Caco-2 (cell line): ENCODE measurements around the gene TMCC1. TPM values are rescaled to one million over a fixed set of nuclear protein-coding genes. Genes with fewer than 3 reads are reported as not detected.

Experiments
- BruUV-seq: library from RNA; stranded (reverse); fragments of 400-500 nt; replicated peaks from 2 replicates; lab custom pipeline; 2021; lab: Mats Ljungman, UMichigan
- CTCF ChIA-PET: fragments of 300-600 bp; sonication (Branson Sonifier 250); formaldehyde crosslinking; loops from one replicate; lab custom pipeline; 2022; ENCODE audit warnings: antibody characterized with exemption; lab: Charles Lee
- POLR2A ChIA-PET: fragments of 300-600 bp; sonication (Branson Sonifier 250); formaldehyde crosslinking; loops from one replicate; lab custom pipeline; 2022; ENCODE audit warnings: antibody characterized with exemption; lab: Charles Lee
- DNase-seq, 2 experiments: peaks; one replicate each; pipeline versions ENCODE4 v3.0.0 to v3.0.0-alpha.2; 2020 to 2022
- H3K27me3 ChIP-seq: replicated peaks from 2 replicates; pipeline ENCODE4 v1.6.0; 2011; ENCODE audit warnings: low read length; ENCODE audit not compliant: control insufficient read depth, insufficient read depth
- H3K36me3 ChIP-seq: 2 replicates; pipeline ENCODE4 v1.5.1; 2011; ENCODE audit warnings: low read length; ENCODE audit not compliant: control insufficient read depth, insufficient read depth
- H3K4me1 ChIP-seq: fragments of 250-450 bp; sonication (Bioruptor Pico); 2 replicates; pipeline ENCODE4 v1.5.1; 2020; ENCODE audit warnings: mild to moderate bottlenecking
- H3K4me3 ChIP-seq: 2 replicates; pipeline ENCODE4 v1.5.1; 2011; ENCODE audit warnings: low read depth, mild to moderate bottlenecking, control low read depth, low read length
- H3K9me3 ChIP-seq: fragments of 250-450 bp; sonication (Bioruptor Pico); 2 replicates; pipeline ENCODE4 v1.5.1; 2020; ENCODE audit warnings: mild to moderate bottlenecking, moderate library complexity
- H3K27ac Mint-ChIP-seq: one replicate; pipeline ENCODE4 v1.8.0; 2022; ENCODE audit warnings: mixed read lengths; ENCODE audit not compliant: unreplicated experiment
- H3K27me3 Mint-ChIP-seq: one replicate; pipeline ENCODE4 v1.8.0; 2022; ENCODE audit warnings: mixed read lengths; ENCODE audit not compliant: insufficient read depth, unreplicated experiment
- H3K36me3 Mint-ChIP-seq: one replicate; pipeline ENCODE4 v1.8.0; 2022; ENCODE audit warnings: mild to moderate bottlenecking, mixed read lengths; ENCODE audit not compliant: insufficient read depth, unreplicated experiment
- H3K4me1 Mint-ChIP-seq: one replicate; pipeline ENCODE4 v1.8.0; 2022; ENCODE audit warnings: low read depth, mixed read lengths; ENCODE audit not compliant: unreplicated experiment
- H3K4me3 Mint-ChIP-seq: one replicate; pipeline ENCODE4 v1.8.0; 2022; ENCODE audit warnings: mild to moderate bottlenecking, moderate library complexity, mixed read lengths; ENCODE audit not compliant: unreplicated experiment
- H3K9me3 Mint-ChIP-seq: one replicate; pipeline ENCODE4 v1.8.0; 2022; ENCODE audit warnings: mixed read lengths; ENCODE audit not compliant: unreplicated experiment
- intact Hi-C: fragments of 100-400 bp; cut with micrococcal nuclease; formaldehyde crosslinking; loops from one replicate; pipeline ENCODE4 v1.10.0; 2022; ENCODE audit not compliant: unreplicated experiment
- total RNA-seq: library from RNA; stranded (reverse); gene quantifications from 2 replicates; pipeline ENCODE4 v1.2.3, GENCODE V29; 2022
- TF ChIP-seq, protein P1 (sequence below), 2 experiments: fragments of 200-600 bp in 1 of 2; IDR thresholded peaks; 1 replicate in 1 of 2; 2 replicates in 1 of 2; pipeline versions ENCODE4 v1.5.1 to v1.8.0; 2011 to 2022; ENCODE audit warnings: antibody characterized with exemption in 1 of 2, control low read depth in 1 of 2, inconsistent platforms in 1 of 2, low read depth in 1 of 2, low read length in 1 of 2, mild to moderate bottlenecking in 1 of 2, moderate library complexity in 1 of 2; ENCODE audit not compliant: insufficient read depth in 1 of 2, severe bottlenecking in 1 of 2, unreplicated experiment in 1 of 2

Gene TMCC1
- total RNA-seq, 1 experiment from 2014 or later: 27.8 TPM

GRCh38 chr3:129687586-129688125, 205.9 kb downstream of the TMCC1 start:
- ChIA-PET POLR2A (no interaction called here), CTCF (no interaction called here)
- TF ChIP-seq, protein P1, sequence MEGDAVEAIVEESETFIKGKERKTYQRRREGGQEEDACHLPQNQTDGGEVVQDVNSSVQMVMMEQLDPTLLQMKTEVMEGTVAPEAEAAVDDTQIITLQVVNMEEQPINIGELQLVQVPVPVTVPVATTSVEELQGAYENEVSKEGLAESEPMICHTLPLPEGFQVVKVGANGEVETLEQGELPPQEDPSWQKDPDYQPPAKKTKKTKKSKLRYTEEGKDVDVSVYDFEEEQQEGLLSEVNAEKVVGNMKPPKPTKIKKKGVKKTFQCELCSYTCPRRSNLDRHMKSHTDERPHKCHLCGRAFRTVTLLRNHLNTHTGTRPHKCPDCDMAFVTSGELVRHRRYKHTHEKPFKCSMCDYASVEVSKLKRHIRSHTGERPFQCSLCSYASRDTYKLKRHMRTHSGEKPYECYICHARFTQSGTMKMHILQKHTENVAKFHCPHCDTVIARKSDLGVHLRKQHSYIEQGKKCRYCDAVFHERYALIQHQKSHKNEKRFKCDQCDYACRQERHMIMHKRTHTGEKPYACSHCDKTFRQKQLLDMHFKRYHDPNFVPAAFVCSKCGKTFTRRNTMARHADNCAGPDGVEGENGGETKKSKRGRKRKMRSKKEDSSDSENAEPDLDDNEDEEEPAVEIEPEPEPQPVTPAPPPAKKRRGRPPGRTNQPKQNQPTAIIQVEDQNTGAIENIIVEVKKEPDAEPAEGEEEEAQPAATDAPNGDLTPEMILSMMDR (IDR thresholded peaks at IDR 0.05; ENCODE audit: insufficient read depth in 1 of 2, low read depth in 1 of 2, low read length in 1 of 2, severe bottlenecking in 1 of 2, unreplicated experiment in 1 of 2): no peak
- no peaks in the 10 kb centered on the region for H3K27me3 ChIP-seq
- intact Hi-C loops: no loop called here
- H3K4me3 ChIP-seq: no peak overlapping the region
- Mint-ChIP-seq H3K4me3 (no peak overlapping the region), H3K9me3 (no peaks in the 10 kb centered on the region), H3K27me3 (no peaks in the 10 kb centered on the region), H3K27ac (peak overlapping the region; percentile 50), H3K36me3 (no peaks in the 10 kb centered on the region), H3K4me1 (peaks cover 52% of the 10 kb centered on the region)
- peaks cover 41% of the 10 kb centered on the region for H3K4me1 ChIP-seq
- H3K36me3 ChIP-seq: no peaks in the 10 kb centered on the region
- BruUV-seq: no TSS peak
- no peak for DNase-seq
- peaks cover 4% of the 10 kb centered on the region; the same call in 1 of the 2 replicates for H3K9me3 ChIP-seq

- TF ChIP-seq, protein P1 (IDR thresholded peaks at IDR 0.05; ENCODE audit: insufficient read depth in 1 of 2, low read depth in 1 of 2, low read length in 1 of 2, severe bottlenecking in 1 of 2, unreplicated experiment in 1 of 2): no peak
- peak in 1 of 2 experiments; percentile 32 for DNase-seq
- CTCF ChIA-PET: no interaction called here
Measured at GRCh38 chr3:129686941-129687340, 206.6 kb downstream of the TMCC1 start.

DNA sequence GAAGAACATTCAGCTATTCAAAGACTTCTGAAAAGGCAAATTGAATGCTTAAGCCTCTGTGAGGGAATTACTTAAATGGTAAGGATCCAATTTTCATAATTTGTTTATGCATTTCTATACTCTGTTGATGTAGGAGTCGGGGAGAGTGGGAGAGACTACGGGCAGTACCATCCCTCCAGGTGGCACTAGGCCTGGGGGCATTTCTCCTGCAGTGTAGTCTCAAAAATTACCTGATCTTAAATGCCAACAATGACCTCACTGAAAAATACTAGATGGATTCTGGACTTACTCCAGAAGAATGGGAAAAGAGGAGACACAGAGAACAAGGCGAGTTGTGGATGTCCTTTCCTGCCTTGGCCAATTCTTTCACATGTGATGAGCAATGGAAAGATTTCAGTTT, 209.2 kb downstream of the TMCC1 start:
- Mint-ChIP-seq H3K4me3 (no peak overlapping the region), H3K27me3 (no peaks in the 10 kb centered on the region), H3K27ac (peak overlapping the region; percentile 37), H3K9me3 (no peaks in the 10 kb centered on the region), H3K4me1 (peaks cover 38% of the 10 kb centered on the region), H3K36me3 (no peaks in the 10 kb centered on the region)
- DNase-seq: no peak
- intact Hi-C loops: no loop called here
- Histone ChIP-seq H3K4me1 (peaks cover 29% of the 10 kb centered on the region), H3K4me3 (no peak overlapping the region), H3K36me3 (no peaks in the 10 kb centered on the region), H3K9me3 (no peaks in the 10 kb centered on the region), H3K27me3 (no peaks in the 10 kb centered on the region)
- BruUV-seq: no TSS peak
- CTCF ChIA-PET: interaction anchor here (1.0 kb wide), 1 partner anchor 11 kb away, joined by 4 read pairs; no protein-coding TSS in a partner anchor
- TF ChIP-seq, protein P1 (IDR thresholded peaks at IDR 0.05; ENCODE audit: insufficient read depth in 1 of 2, low read depth in 1 of 2, low read length in 1 of 2, severe bottlenecking in 1 of 2, unreplicated experiment in 1 of 2): no peak
- POLR2A ChIA-PET: no interaction called here

More at GRCh38 chr3:129686941-129687340, 206.6 kb downstream of the TMCC1 start:
- no peaks in the 10 kb centered on the region for H3K9me3 ChIP-seq
- Mint-ChIP-seq H3K9me3 (no peaks in the 10 kb centered on the region), H3K4me3 (no peak overlapping the region), H3K4me1 (peaks cover 52% of the 10 kb centered on the region), H3K27me3 (no peaks in the 10 kb centered on the region), H3K27ac (peak overlapping the region; percentile 50), H3K36me3 (no peaks in the 10 kb centered on the region)
- intact Hi-C loops: no loop called here
- H3K36me3 ChIP-seq: no peaks in the 10 kb centered on the region
- no peak overlapping the region for H3K4me3 ChIP-seq
- H3K27me3 ChIP-seq: no peaks in the 10 kb centered on the region
- H3K4me1 ChIP-seq: peaks cover 36% of the 10 kb centered on the region
- no TSS peak for BruUV-seq
- POLR2A ChIA-PET: no interaction called here
